Effector memory CD8-positive, alpha-beta T cell (primary cell): ENCODE data around the gene IFNLR1.
A peak's percentile ranks its signal among the peaks of the same experiment; 100 is the strongest.

ENCODE experiments used
- ATAC-seq: fragments of 150-1000 bp; cut with Tn5 transposase; replicated peaks from 2 replicates; pipeline ENCODE4 v1.10.0; 2021; ENCODE audit warnings: mild to moderate bottlenecking, moderate library complexity
- DNase-seq, 3 experiments: peaks; one replicate each; pipeline ENCODE4 v3.0.0; 2021
- H3K27ac Mint-ChIP-seq, 2 donors: one replicate each; pipeline ENCODE4 v1.8.0; 2022; ENCODE audit warnings: mild to moderate bottlenecking in 2 of 2, mixed read lengths in 2 of 2, moderate library complexity in 2 of 2
- H3K27me3 Mint-ChIP-seq, 2 donors: one replicate each; pipeline ENCODE4 v1.8.0; 2022; ENCODE audit warnings: mixed read lengths in 2 of 2
- H3K36me3 Mint-ChIP-seq: one replicate; pipeline ENCODE4 v1.8.0; 2022; ENCODE audit warnings: mild to moderate bottlenecking, moderate library complexity, mixed read lengths; ENCODE audit not compliant: insufficient read depth
- H3K4me1 Mint-ChIP-seq, 2 donors: one replicate each; pipeline ENCODE4 v1.8.0; 2022; ENCODE audit warnings: low read depth in 2 of 2, mixed read lengths in 2 of 2
- H3K4me3 Mint-ChIP-seq, 2 donors: one replicate each; pipeline ENCODE4 v1.8.0; 2022; ENCODE audit warnings: mild to moderate bottlenecking in 2 of 2, mixed read lengths in 2 of 2, moderate library complexity in 2 of 2
- H3K9me3 Mint-ChIP-seq, 2 donors: one replicate each; pipeline ENCODE4 v1.8.0; 2022; ENCODE audit warnings: mixed read lengths in 2 of 2

The IFNLR1 gene

DNA sequence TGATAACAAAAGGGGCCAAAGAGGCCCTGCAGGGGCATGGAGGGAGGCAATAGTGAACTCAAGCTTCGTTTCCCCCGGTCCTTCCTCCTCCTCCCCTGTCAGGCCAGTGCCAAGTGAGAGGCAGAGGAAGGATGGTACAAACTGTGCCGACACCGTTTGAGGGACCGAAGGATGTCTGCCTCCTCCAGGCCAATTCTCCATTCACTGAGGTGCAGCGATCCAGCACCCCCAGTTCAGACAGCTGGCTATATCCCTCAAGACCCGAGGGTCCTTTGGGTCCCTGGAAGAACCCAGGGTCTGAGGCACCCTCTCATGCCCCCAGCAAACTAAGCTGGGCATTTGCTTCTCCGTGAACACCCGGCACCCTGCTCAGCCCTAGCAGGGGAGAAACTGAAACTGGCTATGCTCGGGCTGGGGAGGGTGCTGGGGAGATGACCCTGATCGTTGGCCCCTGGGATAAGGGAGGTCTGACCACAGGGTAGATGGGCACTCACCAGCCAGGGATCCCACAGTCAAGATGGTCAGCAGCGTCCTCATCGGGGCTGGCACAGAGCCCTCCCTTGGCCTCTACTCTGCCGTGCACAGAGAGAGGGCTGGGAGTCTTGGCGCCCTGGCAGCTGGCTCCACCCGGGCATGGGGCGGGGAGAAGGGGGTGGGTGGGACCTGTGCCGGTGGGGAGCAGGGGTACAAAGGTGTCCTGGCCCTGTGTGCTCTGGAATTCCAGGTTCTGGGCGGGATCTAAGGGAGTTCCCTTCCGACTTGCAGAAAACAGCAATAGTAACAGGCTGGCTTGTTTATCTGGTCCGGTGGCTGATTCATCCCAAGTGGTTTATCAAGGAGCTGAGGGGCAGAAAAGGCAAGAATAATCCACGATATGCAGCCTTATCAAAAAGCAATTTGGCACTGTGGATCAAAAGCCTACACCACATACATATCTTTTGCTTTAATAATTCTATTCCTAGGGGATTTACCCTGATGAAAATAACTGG, 44.2 kb downstream of the IFNLR1 start, which contains the start of gene IL22RA1:
Gene IL22RA1, minus strand, starts transcription at position 595 of the 989 bp plus-strand sequence. Its CDS starts 58 bp downstream, at position 537.
- no peaks in the 10 kb centered on the region for H3K9me3 Mint-ChIP-seq
- H3K27ac Mint-ChIP-seq: no peak within 1 kb of the TSS
- H3K27me3 Mint-ChIP-seq: peaks cover 36 to 73% of the 10 kb centered on the region in 2 donors
- H3K36me3 Mint-ChIP-seq: peaks cover 2% of the 10 kb centered on the region
- DNase-seq (no peak), ATAC-seq (no peak)
- no peak within 1 kb of the TSS for H3K4me3 Mint-ChIP-seq
- peaks cover 5 to 11% of the 10 kb centered on the region in 2 donors for H3K4me1 Mint-ChIP-seq

DNA sequence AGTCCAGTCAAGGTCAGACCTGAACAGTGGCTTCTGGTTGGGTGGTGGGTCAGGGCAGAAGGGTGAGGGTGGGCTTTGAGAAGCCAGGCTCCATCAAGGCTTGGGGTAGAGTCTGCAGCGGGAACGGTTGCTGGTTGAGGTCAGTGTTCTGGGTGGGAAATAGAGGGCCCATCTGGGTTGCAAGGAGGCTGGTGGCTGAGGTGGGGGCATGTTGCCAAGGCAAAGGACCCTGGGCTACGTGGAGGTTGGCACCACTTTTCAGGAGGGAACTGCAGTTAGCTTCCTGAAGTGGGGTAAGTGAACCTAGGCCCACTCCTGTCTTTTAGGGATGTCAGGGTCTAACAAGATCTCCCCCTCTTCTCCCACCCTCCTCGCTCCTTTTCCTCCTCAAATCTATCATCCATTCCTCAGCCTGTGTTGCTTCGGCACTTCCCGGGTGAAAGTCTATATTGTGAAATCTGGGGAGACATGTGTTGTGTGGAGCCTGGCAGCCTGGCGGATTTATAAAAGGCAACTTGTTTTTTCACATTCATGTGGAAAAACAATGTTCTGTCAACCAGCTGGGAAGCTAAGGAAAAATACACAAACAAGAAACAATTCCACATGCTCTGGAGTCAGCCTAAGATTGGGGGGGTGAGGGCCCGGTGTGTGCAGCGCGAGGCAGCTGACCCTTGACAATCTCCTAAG, 45.6 kb downstream of the IFNLR1 start:
- Mint-ChIP-seq H3K27ac (no peak overlapping the region), H3K36me3 (peaks cover 2% of the 10 kb centered on the region), H3K4me3 (no peak overlapping the region), H3K9me3 (no peaks in the 10 kb centered on the region), H3K27me3 (peaks cover 23 to 61% of the 10 kb centered on the region in 2 donors), H3K4me1 (peaks cover 5 to 11% of the 10 kb centered on the region in 2 donors)
- ATAC-seq (no peak), DNase-seq (no peak)

DNA sequence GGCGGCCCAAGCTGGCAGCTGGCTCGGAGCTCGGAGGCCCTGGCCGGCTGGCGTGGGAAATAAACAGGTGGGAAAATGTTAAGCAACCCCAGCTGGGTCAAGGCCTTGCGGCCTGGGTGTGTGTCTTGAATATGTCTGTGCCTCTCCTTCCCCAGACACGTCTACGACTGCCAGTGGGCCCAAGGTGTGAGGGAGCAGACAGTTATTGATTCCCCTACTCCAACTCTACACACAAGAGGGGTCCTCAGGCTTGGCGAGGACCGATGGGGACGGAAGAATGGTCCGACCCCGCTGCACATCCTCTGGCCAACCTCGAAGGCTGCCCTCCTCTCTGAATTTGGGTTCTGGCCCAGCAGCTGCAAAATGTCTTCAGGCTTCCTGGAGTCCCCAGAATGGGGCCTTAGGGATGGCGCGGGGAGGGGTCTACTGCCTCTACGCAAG, 46.3 kb downstream of the IFNLR1 start:
- Mint-ChIP-seq H3K4me1 (peaks cover 5 to 11% of the 10 kb centered on the region in 2 donors), H3K27me3 (peaks cover 18 to 54% of the 10 kb centered on the region in 2 donors), H3K4me3 (no peak overlapping the region), H3K27ac (no peak overlapping the region), H3K36me3 (peaks cover 2% of the 10 kb centered on the region), H3K9me3 (no peaks in the 10 kb centered on the region)
- no peak for DNase-seq
- no peak for ATAC-seq

DNA sequence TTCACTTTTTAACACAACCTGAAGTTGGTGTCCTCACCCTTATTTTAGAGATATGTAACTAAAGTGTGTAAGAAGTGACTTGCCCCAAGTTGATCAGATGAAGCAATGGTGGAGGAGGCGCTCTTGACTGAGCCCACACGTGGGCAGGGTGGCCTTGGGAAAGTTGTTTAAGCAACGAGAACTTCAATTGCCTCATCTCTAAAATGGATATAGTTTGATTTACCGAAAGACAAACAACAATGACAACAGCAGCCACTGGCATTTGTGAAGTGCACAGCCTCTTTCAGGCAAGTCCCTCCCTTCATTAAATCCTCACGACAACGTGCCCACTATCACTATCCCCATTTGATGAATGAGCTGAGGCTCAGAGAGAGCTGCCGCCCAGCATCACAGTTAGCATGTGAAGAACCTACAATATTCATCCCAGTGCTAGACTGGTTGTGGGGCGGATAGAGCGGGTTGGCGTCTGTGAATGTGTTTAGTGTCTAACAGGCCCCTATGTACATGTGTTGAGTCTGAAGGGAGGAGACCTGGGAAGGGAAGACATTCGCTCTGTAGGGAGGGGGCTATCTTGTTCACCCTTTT, 47.2 kb downstream of the IFNLR1 start:
- Mint-ChIP-seq H3K36me3 (no peaks in the 10 kb centered on the region), H3K4me1 (peaks cover 5 to 11% of the 10 kb centered on the region in 2 donors), H3K27me3 (peaks cover 18 to 51% of the 10 kb centered on the region in 2 donors), H3K9me3 (no peaks in the 10 kb centered on the region), H3K4me3 (no peak overlapping the region), H3K27ac (no peak overlapping the region)
- ATAC-seq (no peak), DNase-seq (no peak)

DNA sequence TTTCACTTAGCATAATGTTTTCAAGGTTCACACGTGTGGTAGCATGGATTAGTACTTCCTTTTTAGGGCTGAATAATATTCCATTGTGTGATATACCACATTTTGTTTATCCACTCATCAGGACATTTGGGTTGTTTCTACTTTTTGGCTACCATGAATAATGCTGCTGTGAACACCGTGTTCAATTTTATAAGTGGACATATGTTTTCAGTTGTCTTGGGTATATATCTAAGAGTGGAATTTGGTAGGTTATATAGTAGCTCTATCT, 47.9 kb downstream of the IFNLR1 start:
- H3K4me1 Mint-ChIP-seq: peaks cover 5 to 11% of the 10 kb centered on the region in 2 donors
- no peaks in the 10 kb centered on the region for H3K9me3 Mint-ChIP-seq
- ATAC-seq: no peak
- peaks cover 14 to 48% of the 10 kb centered on the region in 2 donors for H3K27me3 Mint-ChIP-seq
- no peak for DNase-seq
- no peaks in the 10 kb centered on the region for H3K36me3 Mint-ChIP-seq
- H3K27ac Mint-ChIP-seq: peak overlapping the region in 1 of 2 donors; percentile 29
- H3K4me3 Mint-ChIP-seq: no peak overlapping the region

DNA sequence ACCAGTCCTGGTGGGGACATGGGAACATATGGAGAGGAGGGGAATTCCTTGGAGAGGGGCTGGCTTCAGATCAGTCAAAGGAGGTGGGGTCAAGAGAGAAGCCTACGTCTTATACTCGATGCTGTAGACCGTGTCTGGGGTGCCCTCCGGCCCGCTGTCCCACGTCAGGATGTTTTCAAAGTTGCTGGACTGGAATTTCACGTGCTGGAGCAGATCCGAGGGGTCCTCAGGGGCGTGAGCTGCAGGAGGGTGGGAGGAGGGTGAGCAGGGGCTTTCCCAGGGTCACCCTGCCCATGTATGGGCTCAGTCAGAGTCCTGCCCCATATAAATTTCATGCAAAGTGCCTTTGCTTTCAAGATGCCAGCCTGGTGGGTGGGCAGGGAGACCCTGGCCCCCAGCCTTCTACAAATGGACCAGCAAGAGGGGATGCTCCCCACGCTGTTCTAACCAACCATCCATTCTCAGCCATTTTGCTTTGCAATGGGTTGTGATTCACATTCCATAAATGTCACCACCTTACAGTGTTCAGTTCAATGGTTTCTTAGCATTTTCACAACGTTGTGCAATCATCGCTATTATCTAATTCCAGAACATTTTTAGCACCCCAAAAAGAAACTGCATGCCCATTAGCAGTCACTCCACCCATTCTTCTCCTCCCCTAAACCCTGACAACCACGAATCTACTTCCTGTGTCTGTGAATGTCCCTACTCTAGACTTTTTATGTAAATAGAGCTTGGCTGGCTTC, 48.4 kb downstream of the IFNLR1 start:
- ATAC-seq (no peak), DNase-seq (no peak)
- H3K4me3 Mint-ChIP-seq: no peak overlapping the region
- no peaks in the 10 kb centered on the region for H3K9me3 Mint-ChIP-seq
- no peaks in the 10 kb centered on the region for H3K36me3 Mint-ChIP-seq
- peak overlapping the region in 1 of 2 donors; percentile 69 for H3K27ac Mint-ChIP-seq
- H3K27me3 Mint-ChIP-seq: peaks cover 11 to 48% of the 10 kb centered on the region in 2 donors
- peaks cover 5 to 11% of the 10 kb centered on the region in 2 donors for H3K4me1 Mint-ChIP-seq

DNA sequence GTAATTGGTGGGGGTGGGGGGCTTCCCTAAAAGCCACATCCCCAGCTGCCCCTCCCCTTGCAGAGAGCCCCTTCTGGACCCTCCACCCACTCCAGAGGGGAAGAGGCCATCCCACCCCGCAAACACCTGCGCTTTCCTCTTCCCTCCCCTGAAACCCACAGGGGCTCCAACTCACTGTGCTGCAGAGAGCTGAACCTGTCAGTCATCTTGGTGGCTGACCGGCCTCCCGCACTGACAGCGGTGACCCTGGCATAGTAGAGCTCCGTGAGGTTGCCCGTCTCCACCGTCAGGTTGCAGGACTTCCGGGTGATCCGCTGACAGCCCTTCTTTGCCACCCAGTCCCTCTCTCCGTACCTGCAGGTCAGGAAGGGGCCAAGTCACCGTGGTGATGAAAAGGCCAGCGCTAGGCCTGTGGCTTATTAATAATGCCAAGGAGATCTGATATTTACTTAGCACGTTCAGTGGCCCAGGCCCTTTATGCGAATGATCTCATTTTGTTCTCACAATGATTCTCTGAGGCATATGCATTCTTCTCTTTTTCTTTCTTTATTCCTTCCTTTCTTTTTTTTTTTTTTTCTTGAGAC, 50.0 kb downstream of the IFNLR1 start:
- H3K36me3 Mint-ChIP-seq: no peaks in the 10 kb centered on the region
- peak overlapping the region in 1 of 2 donors; percentile 29 for H3K27ac Mint-ChIP-seq
- DNase-seq (no peak), ATAC-seq (no peak)
- H3K4me1 Mint-ChIP-seq: peaks cover 5 to 7% of the 10 kb centered on the region in 2 donors
- H3K4me3 Mint-ChIP-seq: no peak overlapping the region
- H3K27me3 Mint-ChIP-seq: peaks cover 11 to 34% of the 10 kb centered on the region in 2 donors
- H3K9me3 Mint-ChIP-seq: no peaks in the 10 kb centered on the region

DNA sequence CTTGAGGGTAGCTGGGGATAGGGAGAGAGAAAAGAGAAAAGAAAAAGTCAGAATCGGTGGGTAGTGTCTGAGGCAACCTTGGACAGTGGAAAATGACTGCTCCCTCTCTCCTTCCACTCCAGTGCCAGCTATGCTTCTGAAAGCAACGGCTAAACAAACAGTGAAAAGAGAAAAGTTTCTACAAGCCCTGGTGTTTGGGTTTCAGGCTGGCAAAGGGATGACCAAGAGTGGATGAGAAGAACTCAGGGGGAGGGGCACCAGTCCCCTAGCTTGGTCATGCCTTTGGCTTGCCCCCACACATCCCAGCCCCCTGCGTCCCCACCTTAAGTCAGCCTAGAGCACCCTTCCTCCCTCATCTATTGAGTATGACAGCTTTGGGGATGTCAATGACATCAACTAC, 52.7 kb downstream of the IFNLR1 start:
- Mint-ChIP-seq H3K27ac (no peak overlapping the region), H3K36me3 (no peaks in the 10 kb centered on the region), H3K4me1 (peaks cover 5 to 6% of the 10 kb centered on the region in 2 donors), H3K27me3 (peaks cover 5 to 10% of the 10 kb centered on the region in 2 donors), H3K9me3 (no peaks in the 10 kb centered on the region), H3K4me3 (no peak overlapping the region)
- no peak for ATAC-seq
- no peak for DNase-seq

DNA sequence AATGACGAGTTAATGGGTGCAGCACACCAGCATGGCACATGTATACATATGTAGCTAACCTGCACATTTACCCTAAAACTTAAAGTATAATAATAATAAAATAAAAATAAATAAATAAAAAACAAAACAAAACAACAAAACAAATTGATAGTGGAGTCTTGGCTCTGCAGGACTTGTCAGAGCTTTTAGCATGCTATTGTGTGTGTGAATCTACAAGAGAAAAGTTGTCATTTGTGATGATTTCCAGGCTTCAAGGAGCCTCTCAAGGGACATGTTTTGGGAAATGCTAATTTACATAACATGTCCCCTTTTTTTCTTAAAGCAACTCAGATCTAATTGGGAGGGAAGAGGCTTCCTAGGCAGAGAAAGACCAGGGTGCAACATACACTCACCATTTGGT, 53.3 kb downstream of the IFNLR1 start:
- no peaks in the 10 kb centered on the region for H3K36me3 Mint-ChIP-seq
- DNase-seq: no peak
- no peak for ATAC-seq
- H3K27me3 Mint-ChIP-seq: peaks cover 5 to 10% of the 10 kb centered on the region in 2 donors
- H3K4me3 Mint-ChIP-seq: no peak overlapping the region
- H3K27ac Mint-ChIP-seq: no peak overlapping the region
- H3K9me3 Mint-ChIP-seq: no peaks in the 10 kb centered on the region
- peaks cover 2% of the 10 kb centered on the region in 2 donors for H3K4me1 Mint-ChIP-seq

DNA sequence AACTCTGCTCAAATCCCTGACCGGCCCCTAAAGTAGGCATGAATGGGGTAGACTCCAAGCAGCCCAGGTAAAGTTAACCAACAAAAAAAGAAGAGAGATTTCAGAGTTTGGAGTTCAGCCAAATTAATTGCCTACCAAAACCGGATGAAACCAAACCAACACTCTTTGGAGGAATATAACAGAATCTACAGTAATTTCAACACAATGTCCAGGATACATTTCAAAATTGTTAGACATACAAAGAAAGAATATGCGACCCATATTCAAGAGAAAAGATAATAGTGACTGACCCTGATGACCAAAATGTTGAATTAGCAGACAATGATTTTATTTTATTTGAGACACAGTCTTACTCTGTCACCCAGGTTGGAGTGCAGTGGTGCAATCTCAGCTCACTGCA, 56.7 kb downstream of the IFNLR1 start:
- H3K27me3 Mint-ChIP-seq: peaks cover 5 to 10% of the 10 kb centered on the region in 2 donors

DNA sequence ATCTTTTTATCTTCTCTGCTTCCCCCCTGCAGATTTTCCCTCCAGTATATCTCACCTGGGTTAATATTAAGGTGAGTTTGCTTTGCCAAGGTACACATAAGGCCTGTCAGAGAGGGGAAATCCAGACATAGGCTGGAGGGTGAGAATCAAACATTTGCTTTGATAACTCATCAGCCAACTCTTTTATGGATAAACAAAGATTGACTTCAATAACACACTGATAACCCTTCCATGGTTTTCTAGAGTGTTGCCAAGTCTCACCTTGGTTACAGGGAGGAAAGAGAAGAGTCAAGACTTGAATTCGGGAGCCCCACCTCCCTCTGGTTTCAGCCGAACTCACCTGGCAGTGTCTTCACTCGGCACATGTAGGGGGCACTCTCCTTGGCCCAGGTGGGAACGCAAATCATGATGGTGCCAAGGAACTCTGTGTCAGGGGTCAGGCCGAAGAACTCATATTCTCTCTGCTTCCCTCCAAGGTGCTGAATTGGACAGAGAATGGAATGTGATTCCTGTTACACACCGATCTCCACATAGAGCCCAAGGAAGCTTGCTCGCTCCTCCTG, 59.2 kb downstream of the IFNLR1 start:
- Mint-ChIP-seq H3K9me3 (no peaks in the 10 kb centered on the region), H3K4me3 (no peak overlapping the region), H3K27ac (no peak overlapping the region), H3K36me3 (no peaks in the 10 kb centered on the region), H3K27me3 (peaks cover 0 to 8% of the 10 kb centered on the region in 2 donors), H3K4me1 (no peaks in the 10 kb centered on the region)
- no peak for DNase-seq
- no peak for ATAC-seq

More for the DNA sequence above, 56.7 kb downstream of the IFNLR1 start:
- Mint-ChIP-seq H3K36me3 (no peaks in the 10 kb centered on the region), H3K4me1 (no peaks in the 10 kb centered on the region), H3K27ac (no peak overlapping the region), H3K9me3 (no peaks in the 10 kb centered on the region), H3K4me3 (no peak overlapping the region)
- ATAC-seq (no peak), DNase-seq (no peak)

DNA sequence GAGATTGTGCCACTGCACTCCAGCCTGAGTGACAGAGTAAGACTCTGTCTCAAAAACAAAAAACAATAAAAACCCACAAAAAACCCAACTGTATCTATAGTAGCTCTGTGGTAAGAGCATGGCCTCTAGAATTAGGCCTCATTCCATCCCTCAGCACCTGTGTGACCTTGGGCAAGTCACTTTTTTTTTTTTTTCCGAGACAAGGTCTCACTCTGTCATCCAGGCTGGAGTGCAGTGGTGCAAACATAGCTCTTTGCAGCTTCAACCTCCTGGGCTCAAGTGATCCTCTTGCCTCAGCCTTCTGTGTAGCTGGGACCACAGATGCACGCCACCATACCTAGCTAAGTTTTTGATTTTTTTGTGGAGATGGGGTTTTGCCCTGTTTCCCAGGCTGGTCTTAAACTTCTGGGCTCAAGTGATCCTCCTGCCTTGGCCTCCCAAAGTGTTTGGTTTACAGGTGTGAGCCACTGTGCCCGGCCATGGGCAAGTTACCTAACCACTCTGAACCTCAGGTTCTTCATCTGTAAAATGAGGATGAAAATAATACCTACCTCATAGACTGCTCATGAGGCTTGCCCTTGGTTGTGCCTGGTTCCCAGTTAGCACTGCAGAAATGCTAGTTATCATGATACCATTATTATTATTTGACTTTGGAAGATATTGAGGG, 59.8 kb downstream of the IFNLR1 start:
- ATAC-seq (no peak), DNase-seq (no peak)
- H3K4me3 Mint-ChIP-seq: no peak overlapping the region
- H3K9me3 Mint-ChIP-seq: no peaks in the 10 kb centered on the region
- H3K36me3 Mint-ChIP-seq: no peaks in the 10 kb centered on the region
- peaks cover under 1 to 8% of the 10 kb centered on the region in 2 donors for H3K27me3 Mint-ChIP-seq
- no peak overlapping the region for H3K27ac Mint-ChIP-seq
- H3K4me1 Mint-ChIP-seq: no peaks in the 10 kb centered on the region
